ENCODE data around the gene ARMC2.

DNA sequence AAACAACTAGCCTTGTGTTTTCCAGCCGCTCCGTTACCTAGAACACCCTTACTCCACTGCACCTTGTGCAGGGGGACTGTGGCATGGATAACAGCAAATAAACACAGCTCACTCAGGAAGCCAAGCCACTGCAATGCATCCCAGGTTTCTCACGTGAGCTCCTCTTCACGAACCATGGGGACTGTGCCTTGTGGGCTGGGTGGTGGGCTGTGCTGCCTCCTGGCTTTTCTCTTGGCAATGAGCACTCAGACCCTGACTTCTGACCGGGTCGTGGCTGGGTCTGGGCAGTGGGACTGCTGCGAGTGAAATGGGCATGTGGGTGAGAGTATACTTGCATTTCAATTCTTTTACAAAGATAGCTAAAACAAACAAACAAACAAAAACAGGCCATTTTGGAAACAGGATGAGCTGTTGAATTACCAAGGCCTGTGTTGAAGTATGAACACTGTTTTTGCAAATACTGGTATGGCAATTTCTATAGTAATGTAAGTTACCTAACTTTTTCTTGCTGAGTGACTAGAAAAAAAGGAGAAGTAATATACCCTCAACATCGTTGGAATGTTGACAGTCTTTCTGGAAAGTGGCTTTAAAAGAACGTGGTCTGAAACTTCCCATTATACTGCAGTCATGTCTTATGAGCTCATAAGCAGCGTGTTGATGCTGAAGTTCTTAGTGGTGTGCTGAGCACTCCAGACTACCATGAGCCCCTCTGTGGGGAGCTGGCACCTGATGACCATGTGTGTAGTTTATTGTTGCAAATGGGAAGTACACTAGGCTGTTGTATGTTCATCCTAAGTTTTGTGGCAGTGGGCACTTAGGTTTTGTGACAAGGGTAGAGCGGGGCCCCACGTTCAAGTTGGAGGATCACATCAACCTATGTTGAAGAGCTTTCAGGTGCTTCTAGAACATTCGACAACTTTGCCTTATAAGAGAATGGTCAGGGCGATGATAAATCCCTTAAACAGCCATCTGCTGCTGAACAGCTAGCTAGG lies 120.4 kb downstream of the ARMC2 start:
- TF ChIP-seq, protein P1, sequence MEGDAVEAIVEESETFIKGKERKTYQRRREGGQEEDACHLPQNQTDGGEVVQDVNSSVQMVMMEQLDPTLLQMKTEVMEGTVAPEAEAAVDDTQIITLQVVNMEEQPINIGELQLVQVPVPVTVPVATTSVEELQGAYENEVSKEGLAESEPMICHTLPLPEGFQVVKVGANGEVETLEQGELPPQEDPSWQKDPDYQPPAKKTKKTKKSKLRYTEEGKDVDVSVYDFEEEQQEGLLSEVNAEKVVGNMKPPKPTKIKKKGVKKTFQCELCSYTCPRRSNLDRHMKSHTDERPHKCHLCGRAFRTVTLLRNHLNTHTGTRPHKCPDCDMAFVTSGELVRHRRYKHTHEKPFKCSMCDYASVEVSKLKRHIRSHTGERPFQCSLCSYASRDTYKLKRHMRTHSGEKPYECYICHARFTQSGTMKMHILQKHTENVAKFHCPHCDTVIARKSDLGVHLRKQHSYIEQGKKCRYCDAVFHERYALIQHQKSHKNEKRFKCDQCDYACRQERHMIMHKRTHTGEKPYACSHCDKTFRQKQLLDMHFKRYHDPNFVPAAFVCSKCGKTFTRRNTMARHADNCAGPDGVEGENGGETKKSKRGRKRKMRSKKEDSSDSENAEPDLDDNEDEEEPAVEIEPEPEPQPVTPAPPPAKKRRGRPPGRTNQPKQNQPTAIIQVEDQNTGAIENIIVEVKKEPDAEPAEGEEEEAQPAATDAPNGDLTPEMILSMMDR (IDR thresholded peaks at IDR 0.05), result no peak
- no peak for TF ChIP-seq EZH2 (IDR thresholded peaks at IDR 0.05; ENCODE audit: borderline replicate concordance, insufficient read depth, low read depth, low read length, poor library complexity, severe bottlenecking)

Data from B cell (primary cell).